HS-5 (cell line): Measurements from ENCODE around the gene COPG1.
A peak's percentile ranks its signal among the peaks of the same experiment; 100 is the strongest.
"Not testable (repeated sequence)": the region's sequence is repeated elsewhere in the genome, so short reads cannot be mapped to it uniquely, and the experiment has no call there.

Experiments used
- DNase-seq: peaks from one replicate; pipeline ENCODE4 v3.0.0-alpha.2; 2012; ENCODE audit warnings: low read depth

The COPG1 gene, protein sequence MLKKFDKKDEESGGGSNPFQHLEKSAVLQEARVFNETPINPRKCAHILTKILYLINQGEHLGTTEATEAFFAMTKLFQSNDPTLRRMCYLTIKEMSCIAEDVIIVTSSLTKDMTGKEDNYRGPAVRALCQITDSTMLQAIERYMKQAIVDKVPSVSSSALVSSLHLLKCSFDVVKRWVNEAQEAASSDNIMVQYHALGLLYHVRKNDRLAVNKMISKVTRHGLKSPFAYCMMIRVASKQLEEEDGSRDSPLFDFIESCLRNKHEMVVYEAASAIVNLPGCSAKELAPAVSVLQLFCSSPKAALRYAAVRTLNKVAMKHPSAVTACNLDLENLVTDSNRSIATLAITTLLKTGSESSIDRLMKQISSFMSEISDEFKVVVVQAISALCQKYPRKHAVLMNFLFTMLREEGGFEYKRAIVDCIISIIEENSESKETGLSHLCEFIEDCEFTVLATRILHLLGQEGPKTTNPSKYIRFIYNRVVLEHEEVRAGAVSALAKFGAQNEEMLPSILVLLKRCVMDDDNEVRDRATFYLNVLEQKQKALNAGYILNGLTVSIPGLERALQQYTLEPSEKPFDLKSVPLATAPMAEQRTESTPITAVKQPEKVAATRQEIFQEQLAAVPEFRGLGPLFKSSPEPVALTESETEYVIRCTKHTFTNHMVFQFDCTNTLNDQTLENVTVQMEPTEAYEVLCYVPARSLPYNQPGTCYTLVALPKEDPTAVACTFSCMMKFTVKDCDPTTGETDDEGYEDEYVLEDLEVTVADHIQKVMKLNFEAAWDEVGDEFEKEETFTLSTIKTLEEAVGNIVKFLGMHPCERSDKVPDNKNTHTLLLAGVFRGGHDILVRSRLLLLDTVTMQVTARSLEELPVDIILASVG

DNA sequence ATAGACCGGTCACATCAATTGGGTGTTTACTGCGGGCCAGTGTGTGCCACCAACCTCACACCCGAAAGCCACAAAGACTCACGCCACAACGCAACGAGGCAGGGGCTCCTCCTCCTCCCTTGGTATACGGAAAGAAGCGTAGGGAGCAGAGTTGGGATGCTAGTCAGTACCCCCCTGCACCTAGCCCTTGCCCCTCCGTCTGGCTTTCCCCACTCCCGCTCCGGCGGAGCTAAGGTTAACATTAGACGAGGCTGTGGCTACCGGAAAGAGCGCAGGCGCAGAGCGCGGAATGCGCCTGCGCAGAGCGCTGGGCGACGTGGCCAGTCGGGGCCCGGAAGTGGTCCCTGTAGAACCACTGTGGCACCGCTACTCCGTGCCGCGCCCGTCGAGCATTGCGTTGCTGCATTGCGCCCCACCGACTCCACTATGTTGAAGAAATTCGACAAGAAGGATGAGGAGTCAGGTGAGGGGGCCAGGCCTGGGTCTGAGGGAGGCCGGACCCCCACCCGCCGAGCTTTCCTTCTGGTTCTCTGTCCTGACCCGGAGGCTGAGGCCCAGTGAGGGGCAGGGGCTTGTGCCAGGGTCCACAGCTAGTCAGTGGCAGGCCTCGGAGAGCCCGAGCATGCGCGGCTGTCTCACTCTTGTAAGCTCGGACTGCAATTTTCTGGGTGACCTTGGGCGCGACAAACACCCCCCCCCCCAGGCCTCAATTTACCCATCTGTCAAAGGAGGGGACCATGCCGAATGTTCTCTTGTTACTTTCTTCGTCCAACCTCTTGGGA, at the start of gene COPG1:
TSS of gene COPG1 (plus strand) at position 323 of the 782 bp plus-strand sequence. CDS start at position 427, 104 bp downstream.
- no peak for DNase-seq

- no peak for DNase-seq
Observed at GRCh38 chr3:129204473-129204872, 44.9 kb upstream of the COPG1 start.

DNA sequence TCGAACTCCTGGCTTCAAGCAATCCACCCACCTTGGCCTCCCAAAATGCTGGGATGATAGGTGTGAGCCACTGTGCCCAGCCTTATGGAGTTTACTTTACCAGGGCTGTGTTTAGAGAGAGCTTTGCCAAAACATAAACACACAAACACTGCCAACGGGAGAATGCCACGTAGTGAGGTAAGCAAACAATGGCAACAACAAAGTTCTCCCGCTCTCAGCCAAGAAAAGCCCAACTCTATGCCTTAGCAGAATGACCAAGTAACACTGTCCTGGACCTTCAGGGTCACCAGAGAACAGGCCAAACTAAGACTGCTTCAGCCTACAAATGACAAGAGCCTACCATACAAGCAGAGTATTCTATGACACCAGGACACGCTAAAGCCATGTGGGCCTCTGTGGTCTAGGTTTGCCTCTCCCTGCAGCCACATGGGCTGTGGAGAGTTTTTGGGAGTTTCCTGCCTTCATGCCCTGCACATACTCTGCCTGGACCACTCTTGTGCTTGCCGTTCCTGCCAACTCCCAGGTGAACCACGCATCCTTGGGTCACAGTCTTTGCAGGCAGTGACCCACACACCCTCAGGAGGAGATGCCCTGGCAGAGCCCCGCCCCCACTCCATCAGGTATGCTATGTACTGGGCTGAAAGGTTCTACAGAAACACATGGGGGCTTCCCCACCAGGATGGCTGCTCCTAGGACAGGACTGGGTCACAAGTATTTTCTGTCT, 44.1 kb upstream of the COPG1 start:
- DNase-seq: no peak

- DNase-seq: no peak
Observed at GRCh38 chr3:129207479-129207878, 41.9 kb upstream of the COPG1 start.

- DNase-seq: no peak
Observed at GRCh38 chr3:129211345-129211744, 38.1 kb upstream of the COPG1 start.

GRCh38 chr3:129211772-129212171, 37.6 kb upstream of the COPG1 start:
- peak; percentile 85 for DNase-seq

DNA sequence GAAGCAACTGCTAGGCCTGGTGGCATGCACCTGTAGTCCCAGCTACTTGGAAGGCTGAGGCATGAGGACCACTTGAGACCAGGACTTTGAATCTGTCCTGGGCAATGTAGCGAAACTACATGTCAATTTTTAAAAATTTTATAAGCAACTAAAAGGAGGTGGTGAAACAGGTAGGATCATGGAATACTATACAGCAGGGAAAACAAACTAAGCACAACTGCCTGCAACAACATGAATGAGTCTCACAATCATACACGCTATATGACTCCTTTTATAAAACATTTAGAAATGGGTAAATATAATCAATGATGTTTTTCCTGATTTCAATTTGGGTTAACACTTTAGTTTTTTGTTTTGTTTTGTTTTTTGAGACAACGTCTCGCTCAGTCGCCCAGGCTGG, 36.2 kb upstream of the COPG1 start:
- no peak for DNase-seq

DNA sequence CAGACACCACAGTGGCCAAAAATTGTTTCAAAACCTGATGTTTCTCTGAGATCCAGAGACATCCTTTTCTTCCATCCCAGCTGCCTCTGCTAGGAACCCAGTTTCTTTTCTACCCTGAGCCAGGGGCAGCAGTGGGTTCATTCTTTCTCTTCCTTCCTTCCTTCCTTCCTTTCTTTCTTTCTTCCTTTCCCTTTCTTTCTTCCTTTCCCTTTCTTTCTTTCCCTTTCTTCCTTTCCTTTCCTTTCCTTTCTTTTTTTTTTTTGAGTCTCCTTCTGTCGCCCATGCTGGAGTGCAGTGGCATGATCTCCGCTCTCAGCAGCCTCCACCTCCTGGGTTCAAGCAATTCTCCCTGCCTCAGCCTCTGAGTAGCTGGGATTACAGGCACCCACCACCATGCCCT, 30.7 kb upstream of the COPG1 start:
- DNase-seq: no peak

GRCh38 chr3:129224387-129224786, 25.0 kb upstream of the COPG1 start:
- not testable (repeated sequence) for DNase-seq

DNA sequence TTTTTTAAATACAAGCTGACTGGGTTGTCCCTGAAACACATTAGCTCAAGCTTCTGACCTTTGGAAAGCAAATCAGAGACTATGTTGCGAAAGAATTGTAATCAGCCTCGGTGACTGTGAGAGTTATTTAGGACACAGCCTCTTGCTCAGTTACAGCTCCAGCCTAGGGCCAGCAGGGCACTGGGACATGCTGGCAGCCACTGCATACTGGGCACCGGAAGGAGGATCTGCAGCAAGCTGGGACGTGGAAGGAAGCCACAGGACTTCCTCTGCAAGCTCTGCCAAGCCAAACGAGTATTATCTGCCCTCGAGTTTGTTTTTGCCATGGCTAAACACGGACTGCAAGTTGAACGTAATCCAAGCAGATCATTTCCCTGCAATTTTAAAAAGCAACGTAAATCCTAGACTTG, 24.4 kb upstream of the COPG1 start:
- DNase-seq: no peak

- DNase-seq: no peak
Observed at GRCh38 chr3:129226374-129226773, 23.0 kb upstream of the COPG1 start.

DNA sequence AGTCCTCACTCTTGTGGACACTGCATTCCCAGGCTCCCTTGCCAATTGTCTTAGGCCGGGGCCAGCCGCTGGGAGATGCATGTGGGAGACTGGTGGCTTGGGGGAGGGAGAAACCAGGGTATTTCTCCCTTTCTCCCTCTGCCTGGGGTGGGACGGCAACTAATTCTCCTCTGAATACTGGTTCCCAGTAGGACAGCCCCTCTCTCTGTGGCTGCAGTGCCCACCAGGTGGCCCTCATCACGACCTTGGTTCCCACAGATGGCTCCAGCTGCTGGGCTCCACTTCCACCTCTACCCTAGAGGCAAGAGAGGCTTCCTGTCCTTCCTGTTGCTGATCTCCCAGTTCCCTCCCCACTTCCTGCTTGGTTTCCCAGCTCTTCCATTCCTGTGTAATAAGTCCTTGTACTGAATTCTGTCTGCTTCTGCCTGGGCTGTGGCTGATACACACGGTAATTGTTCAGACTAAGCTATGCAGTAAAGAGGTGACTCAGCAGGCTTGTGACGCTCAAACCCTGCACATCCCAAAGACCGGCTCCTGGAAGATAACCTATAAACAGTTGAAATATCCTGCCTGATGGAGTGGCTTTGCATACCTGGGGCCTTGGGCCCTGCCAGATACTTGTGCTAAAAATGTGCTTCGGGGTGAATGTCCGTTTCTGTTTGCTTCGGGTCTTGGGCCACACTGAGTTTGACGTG, 20.4 kb upstream of the COPG1 start:
- no peak for DNase-seq

GRCh38 chr3:129230311-129231019, 18.9 kb upstream of the COPG1 start:
- DNase-seq: no peak

- DNase-seq: no peak
Observed at GRCh38 chr3:129231331-129232119, 17.9 kb upstream of the COPG1 start.

DNA sequence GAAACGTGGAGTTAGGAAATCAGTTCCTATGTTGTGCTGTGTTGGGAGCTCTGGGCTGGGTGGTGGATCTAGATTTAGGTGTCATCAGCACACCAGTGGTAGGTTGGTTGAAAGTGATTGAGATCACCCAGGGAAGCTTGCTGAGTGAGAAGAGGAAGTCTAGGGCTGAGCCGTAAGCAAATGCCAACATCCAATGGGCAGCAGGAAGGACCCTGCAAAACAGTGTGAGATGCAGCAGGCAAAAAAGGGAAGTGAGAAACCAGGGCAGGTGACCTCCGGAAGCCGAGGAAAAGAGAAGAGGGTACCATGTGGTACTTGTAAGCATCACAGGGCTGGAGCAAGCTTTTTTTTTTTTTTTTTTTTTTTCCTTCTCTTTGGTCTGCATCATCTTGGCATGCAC, 15.9 kb upstream of the COPG1 start:
- no peak for DNase-seq

DNA sequence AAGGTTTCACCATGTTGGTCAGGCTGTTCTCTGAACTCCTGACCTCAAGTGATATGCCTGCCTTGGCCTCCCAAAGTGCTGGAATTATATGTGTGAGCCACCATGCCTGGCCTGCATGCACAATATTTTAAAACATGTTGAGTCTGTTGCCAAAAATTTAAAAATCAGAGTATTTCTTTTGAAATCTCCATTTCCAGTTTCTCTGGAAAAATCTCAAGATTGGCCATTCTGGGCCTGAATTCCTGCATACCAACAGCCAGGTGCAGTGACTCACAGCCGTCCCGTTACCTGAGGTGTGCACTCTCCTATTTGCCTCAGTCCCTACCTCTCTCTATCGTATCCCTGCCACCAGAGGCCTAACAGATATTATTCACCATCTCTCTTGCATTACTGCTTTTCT, 15.0 kb upstream of the COPG1 start:
- DNase-seq: no peak

GRCh38 chr3:129235344-129235917, 14.0 kb upstream of the COPG1 start:
- DNase-seq: no peak

- DNase-seq: no peak
Observed at GRCh38 chr3:129238945-129239705, 10.3 kb upstream of the COPG1 start.
